ENCODE measurements around the gene ZNF385C. TPM values are rescaled to one million over a fixed set of nuclear protein-coding genes. Genes with fewer than 3 reads are reported as not detected.
A peak's percentile ranks its signal among the peaks of the same experiment; 100 is the strongest.

ZNF385C gene
- polyA plus RNA-seq, 2 donors: 0.12 to 0.24 TPM

DNA sequence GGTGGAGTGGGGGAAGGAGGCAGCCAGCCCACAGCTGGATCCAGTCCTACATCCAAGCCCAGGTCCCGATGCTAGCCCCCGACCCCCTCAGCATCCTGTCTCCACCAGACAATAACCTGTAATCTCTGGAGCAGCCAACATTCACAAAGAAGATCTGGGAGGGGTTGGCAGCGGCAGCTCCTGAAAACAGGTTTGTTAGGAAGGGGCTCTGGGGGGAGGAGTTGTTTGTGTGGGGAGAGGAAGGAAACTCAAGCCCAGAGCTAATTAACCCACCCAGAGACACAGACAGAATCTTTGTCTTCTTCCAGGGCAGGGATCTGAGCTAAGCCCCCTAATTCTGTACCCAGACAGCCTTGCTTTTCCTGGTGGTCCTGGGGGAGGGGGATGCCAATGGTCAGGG lies 43.2 kb downstream of the ZNF385C start:
- WGBS, 2 donors: 22 to 29% methylated on average over 3 of the region's 3 CpGs
- H3K4me3 ChIP-seq (ENCODE audit: low read depth in 1 of 2, low read length in 2 of 2): no peak overlapping the region
- no peaks in the 10 kb centered on the region for H3K4me1 ChIP-seq (ENCODE audit: control insufficient read depth in 2 of 2, insufficient read depth in 2 of 2, low read length in 1 of 2)
- peaks cover 0 to 5% of the 10 kb centered on the region in 2 donors for H3K27me3 ChIP-seq (ENCODE audit: control insufficient read depth in 1 of 2, insufficient read depth in 2 of 2, low read length in 2 of 2)
- no peaks in the 10 kb centered on the region for H3K9me3 ChIP-seq (ENCODE audit: control insufficient read depth in 2 of 2, insufficient read depth in 1 of 2, low read depth in 1 of 2, low read length in 1 of 2)
- no peak overlapping the region for H3K27ac ChIP-seq (ENCODE audit: low read depth in 2 of 2, low read length in 1 of 2)
- H3K36me3 ChIP-seq (ENCODE audit: control insufficient read depth in 2 of 2, insufficient read depth in 2 of 2, low read length in 1 of 2): no peaks in the 10 kb centered on the region

DNA sequence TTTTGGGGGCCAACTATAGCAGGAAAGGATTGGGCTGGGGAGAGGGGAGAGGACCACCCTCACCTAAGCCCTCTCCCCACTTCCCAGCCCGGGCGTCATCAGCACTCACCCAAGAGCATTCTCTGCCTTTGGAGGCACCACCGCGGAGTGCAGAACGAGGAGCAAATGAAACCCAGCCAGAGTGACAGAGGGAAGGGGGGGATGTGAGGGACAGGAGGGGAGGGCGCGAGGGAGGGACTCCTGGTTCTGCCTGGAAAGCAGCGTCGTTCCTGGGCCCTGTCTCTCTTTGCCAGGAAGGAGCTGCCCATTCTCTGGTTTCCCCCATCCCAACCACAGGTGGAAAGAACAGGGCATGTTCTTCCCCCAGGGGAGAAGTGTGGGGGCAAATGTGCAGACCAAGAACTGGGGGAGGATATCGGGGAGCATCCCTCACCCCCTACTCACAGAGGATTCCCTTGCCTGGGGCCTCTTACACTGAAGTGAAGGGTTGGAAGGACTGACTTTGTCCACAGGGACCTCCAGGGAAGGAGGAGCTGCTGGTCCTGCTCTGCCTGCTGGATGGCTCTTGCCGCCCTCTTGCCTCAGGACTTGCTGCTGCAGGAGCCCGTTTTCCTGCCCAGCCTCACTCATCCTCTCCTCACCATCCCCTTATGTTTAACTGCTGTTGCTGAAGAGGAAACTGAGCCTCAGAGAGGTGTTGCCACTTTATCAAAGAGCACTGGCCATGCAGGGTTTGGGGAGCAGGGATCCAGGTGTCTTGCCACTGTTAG lies 44.4 kb downstream of the ZNF385C start:
- Histone ChIP-seq H3K9me3 (ENCODE audit: control insufficient read depth in 2 of 2, insufficient read depth in 1 of 2, low read depth in 1 of 2, low read length in 1 of 2) (no peaks in the 10 kb centered on the region), H3K27ac (ENCODE audit: low read depth in 2 of 2, low read length in 1 of 2) (no peak overlapping the region), H3K27me3 (ENCODE audit: control insufficient read depth in 1 of 2, insufficient read depth in 2 of 2, low read length in 2 of 2) (peaks cover 0 to 5% of the 10 kb centered on the region in 2 donors), H3K36me3 (ENCODE audit: control insufficient read depth in 2 of 2, insufficient read depth in 2 of 2, low read length in 1 of 2) (no peaks in the 10 kb centered on the region), H3K4me3 (ENCODE audit: low read depth in 1 of 2, low read length in 2 of 2) (no peak overlapping the region), H3K4me1 (ENCODE audit: control insufficient read depth in 2 of 2, insufficient read depth in 2 of 2, low read length in 1 of 2) (no peaks in the 10 kb centered on the region)
- WGBS, 2 donors: 39 to 40% methylated on average over 12 of the region's 12 CpGs

DNA sequence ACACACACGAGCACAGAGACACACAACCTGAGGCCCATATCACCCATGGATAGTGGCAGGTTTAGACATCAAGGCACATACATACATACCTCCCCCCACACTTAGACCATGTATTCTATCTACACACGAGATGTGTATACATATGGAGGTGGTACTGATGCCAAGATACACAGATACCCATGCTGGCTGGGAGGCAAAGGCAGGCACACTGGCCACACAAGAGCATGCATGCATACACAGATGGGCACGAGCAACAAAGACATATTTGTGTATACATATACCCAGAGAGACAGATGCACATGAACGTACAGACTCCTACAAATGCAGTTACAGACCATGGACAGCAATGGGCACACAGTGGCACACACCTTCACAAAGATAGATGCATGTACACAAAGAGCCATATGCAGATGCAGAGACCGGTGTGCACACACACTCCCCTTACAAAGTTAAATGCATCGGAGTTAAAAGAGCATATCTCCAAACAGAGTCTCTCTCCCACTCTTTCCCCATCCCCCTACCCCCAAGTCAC lies 45.9 kb downstream of the ZNF385C start:
- no peaks in the 10 kb centered on the region for H3K9me3 ChIP-seq (ENCODE audit: control insufficient read depth in 2 of 2, insufficient read depth in 1 of 2, low read depth in 1 of 2, low read length in 1 of 2)
- H3K4me1 ChIP-seq (ENCODE audit: control insufficient read depth in 2 of 2, insufficient read depth in 2 of 2, low read length in 1 of 2): no peaks in the 10 kb centered on the region
- 76 to 77% methylated on average over 6 of the region's 6 CpGs for WGBS, 2 donors
- H3K4me3 ChIP-seq (ENCODE audit: low read depth in 1 of 2, low read length in 2 of 2): no peak overlapping the region
- H3K27me3 ChIP-seq (ENCODE audit: control insufficient read depth in 1 of 2, insufficient read depth in 2 of 2, low read length in 2 of 2): peaks cover 0 to 5% of the 10 kb centered on the region in 2 donors
- H3K36me3 ChIP-seq (ENCODE audit: control insufficient read depth in 2 of 2, insufficient read depth in 2 of 2, low read length in 1 of 2): no peaks in the 10 kb centered on the region
- H3K27ac ChIP-seq (ENCODE audit: low read depth in 2 of 2, low read length in 1 of 2): no peak overlapping the region

DNA sequence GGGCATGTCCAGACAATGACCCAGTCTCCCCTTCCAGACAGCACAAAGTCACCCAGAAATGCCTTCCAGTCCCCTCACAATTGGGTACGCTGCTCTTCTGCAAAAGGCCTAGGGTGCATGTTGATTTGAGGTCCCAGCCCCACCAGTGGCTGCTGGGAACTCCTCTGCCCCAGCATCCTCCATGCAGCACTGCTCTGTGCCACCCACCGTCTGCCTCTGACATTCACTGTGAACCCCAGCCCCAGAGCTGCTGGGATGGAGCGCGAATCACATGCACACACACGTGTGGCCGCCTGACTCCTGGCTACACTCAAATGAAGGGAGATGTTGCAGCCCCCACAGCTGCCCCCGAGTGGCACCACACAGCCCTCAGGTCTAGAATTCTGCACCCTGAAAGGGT lies 46.6 kb downstream of the ZNF385C start:
- no peaks in the 10 kb centered on the region for H3K9me3 ChIP-seq (ENCODE audit: control insufficient read depth in 2 of 2, insufficient read depth in 1 of 2, low read depth in 1 of 2, low read length in 1 of 2)
- WGBS, 2 donors: 88 to 91% methylated on average over 7 of the region's 7 CpGs
- H3K4me1 ChIP-seq (ENCODE audit: control insufficient read depth in 2 of 2, insufficient read depth in 2 of 2, low read length in 1 of 2): no peaks in the 10 kb centered on the region
- H3K27me3 ChIP-seq (ENCODE audit: control insufficient read depth in 1 of 2, insufficient read depth in 2 of 2, low read length in 2 of 2): peaks cover 0 to 5% of the 10 kb centered on the region in 2 donors
- no peaks in the 10 kb centered on the region for H3K36me3 ChIP-seq (ENCODE audit: control insufficient read depth in 2 of 2, insufficient read depth in 2 of 2, low read length in 1 of 2)
- no peak overlapping the region for H3K27ac ChIP-seq (ENCODE audit: low read depth in 2 of 2, low read length in 1 of 2)
- no peak overlapping the region for H3K4me3 ChIP-seq (ENCODE audit: low read depth in 1 of 2, low read length in 2 of 2)

DNA sequence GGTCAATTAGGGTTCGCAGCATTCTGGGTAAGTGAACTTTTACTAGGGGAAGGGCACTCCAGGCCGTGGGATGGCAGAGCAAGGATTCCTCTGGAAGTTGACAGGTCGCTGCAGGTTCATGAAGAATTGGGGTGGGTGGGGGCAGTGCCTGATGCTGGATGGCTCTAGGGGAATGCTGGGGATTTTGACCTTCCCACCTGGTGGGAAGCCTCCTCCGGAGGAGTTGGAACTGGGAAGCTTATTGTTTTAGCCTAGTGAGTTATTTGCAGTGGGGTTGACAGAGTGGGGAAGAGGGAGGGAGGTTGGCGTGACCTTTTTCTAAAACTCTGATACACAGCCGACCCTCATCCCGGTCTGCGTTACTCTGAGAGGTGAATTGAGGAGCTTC lies 47.3 kb downstream of the ZNF385C start:
- Histone ChIP-seq H3K27ac (ENCODE audit: low read depth in 2 of 2, low read length in 1 of 2) (no peak overlapping the region), H3K36me3 (ENCODE audit: control insufficient read depth in 2 of 2, insufficient read depth in 2 of 2, low read length in 1 of 2) (no peaks in the 10 kb centered on the region), H3K4me3 (ENCODE audit: low read depth in 1 of 2, low read length in 2 of 2) (peak overlapping the region; percentile 38 to 45)

DNA sequence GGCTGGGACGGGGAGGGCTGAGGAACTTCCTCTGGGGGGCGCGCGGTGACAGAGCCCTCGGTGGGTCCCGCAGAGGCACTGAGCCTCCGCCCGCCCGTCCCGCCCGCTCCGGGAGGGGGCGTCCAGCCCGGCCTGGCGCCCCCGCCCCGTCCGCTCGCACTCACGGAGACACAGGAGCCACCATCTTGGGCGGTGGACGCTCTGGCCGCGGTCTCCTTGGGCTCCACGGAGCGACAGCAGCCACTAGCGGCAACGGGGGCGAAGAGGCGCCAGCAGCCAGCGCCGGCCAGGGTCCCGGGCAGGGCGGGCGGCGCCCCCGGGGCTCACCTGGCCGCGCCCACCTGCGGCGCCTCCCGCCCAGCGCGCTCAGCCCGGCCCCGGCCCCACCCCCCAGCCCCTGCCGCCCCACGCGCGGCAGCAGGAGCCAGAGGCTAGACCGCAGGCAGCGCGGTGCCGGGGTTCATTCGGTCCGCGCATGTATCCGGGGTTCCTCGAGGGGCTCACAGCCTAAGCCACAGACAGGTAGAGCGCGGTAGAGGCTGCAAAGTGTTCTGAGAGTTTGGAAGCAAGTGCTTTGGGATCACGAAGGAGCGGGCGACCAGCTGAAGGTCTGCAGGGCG lies 47.8 kb downstream of the ZNF385C start, which contains the start of gene C17orf113:
Gene C17orf113 (minus strand): TSS at position 209 of the 620 bp plus-strand sequence. CDS start 7,225 bp downstream, outside the sequence.
- no peak within 1 kb of the TSS for H3K27ac ChIP-seq (ENCODE audit: low read depth in 2 of 2, low read length in 1 of 2)
- peak within 1 kb of the TSS; percentile 45 to 56 for H3K4me3 ChIP-seq (ENCODE audit: low read depth in 1 of 2, low read length in 2 of 2)
- no peaks in the 10 kb centered on the region for H3K36me3 ChIP-seq (ENCODE audit: control insufficient read depth in 2 of 2, insufficient read depth in 2 of 2, low read length in 1 of 2)
- no peaks in the 10 kb centered on the region for H3K9me3 ChIP-seq (ENCODE audit: control insufficient read depth in 2 of 2, insufficient read depth in 1 of 2, low read depth in 1 of 2, low read length in 1 of 2)
- WGBS, 2 donors: 1% methylated on average over 50 to 65 of the region's 65 CpGs
- peaks cover 0 to 5% of the 10 kb centered on the region in 2 donors for H3K27me3 ChIP-seq (ENCODE audit: control insufficient read depth in 1 of 2, insufficient read depth in 2 of 2, low read length in 2 of 2)
- no peaks in the 10 kb centered on the region for H3K4me1 ChIP-seq (ENCODE audit: control insufficient read depth in 2 of 2, insufficient read depth in 2 of 2, low read length in 1 of 2)

More for the DNA sequence above, 47.3 kb downstream of the ZNF385C start:
- no peaks in the 10 kb centered on the region for H3K4me1 ChIP-seq (ENCODE audit: control insufficient read depth in 2 of 2, insufficient read depth in 2 of 2, low read length in 1 of 2)
- peaks cover 0 to 5% of the 10 kb centered on the region in 2 donors for H3K27me3 ChIP-seq (ENCODE audit: control insufficient read depth in 1 of 2, insufficient read depth in 2 of 2, low read length in 2 of 2)
- WGBS, 2 donors: 50 to 53% methylated on average over 8 of the region's 8 CpGs
- no peaks in the 10 kb centered on the region for H3K9me3 ChIP-seq (ENCODE audit: control insufficient read depth in 2 of 2, insufficient read depth in 1 of 2, low read depth in 1 of 2, low read length in 1 of 2)

DNA sequence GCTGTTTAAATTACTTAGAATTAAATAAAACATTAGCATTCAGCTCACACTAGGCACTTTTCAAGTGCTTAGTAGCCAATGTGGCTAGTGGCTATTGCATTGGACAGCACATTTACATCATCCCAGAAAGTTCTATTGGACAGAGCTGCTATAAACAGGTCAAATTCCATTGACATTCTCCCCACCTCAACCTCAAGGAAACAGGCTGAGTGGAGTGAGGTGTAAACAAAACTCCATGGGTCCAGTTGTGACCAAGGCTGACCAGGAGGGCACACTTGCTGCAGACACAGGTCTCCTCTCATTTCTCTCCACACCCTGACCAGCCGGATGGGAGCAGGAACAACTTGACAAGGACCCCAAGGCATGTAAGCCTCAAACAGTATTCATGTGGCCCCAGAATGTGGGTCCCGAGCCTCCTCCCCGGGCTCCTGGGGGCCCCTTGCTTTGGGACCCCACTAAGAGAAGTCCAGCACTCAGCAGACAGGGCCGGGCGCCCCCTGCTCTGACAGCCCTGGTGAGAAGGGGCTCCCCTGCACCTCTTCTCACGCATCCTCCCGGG lies 48.4 kb downstream of the ZNF385C start:
- Histone ChIP-seq H3K4me1 (ENCODE audit: control insufficient read depth in 2 of 2, insufficient read depth in 2 of 2, low read length in 1 of 2) (no peaks in the 10 kb centered on the region), H3K27ac (ENCODE audit: low read depth in 2 of 2, low read length in 1 of 2) (no peak overlapping the region), H3K36me3 (ENCODE audit: control insufficient read depth in 2 of 2, insufficient read depth in 2 of 2, low read length in 1 of 2) (no peaks in the 10 kb centered on the region), H3K27me3 (ENCODE audit: control insufficient read depth in 1 of 2, insufficient read depth in 2 of 2, low read length in 2 of 2) (peaks cover 0 to 5% of the 10 kb centered on the region in 2 donors), H3K4me3 (ENCODE audit: low read depth in 1 of 2, low read length in 2 of 2) (peak overlapping the region; percentile 45 to 56), H3K9me3 (ENCODE audit: control insufficient read depth in 2 of 2, insufficient read depth in 1 of 2, low read depth in 1 of 2, low read length in 1 of 2) (no peaks in the 10 kb centered on the region)
- WGBS, 2 donors: 0% methylated on average over 6 to 7 of the region's 7 CpGs

DNA sequence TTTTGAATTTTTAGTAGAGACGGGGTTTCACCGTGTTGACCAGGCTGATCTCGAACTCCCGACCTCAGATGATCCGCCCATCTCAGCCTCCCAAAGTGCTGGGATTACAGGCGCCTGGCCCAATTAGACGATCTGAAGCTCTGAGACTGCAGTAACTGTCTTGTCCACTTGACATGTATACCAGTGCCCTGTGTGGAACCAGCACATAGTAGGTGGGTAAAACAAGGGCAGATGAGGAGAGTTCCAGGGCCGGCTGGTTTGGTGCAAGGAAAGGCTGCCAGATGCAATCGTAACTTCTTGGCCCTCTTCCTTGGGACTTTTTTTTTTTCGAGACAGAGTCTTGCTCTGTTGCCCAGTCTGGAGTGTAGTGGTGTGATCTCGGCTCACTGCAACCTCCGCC lies 50.9 kb downstream of the ZNF385C start:
- 86 to 88% methylated on average over 12 of the region's 12 CpGs for WGBS, 2 donors
- H3K4me1 ChIP-seq (ENCODE audit: control insufficient read depth in 2 of 2, insufficient read depth in 2 of 2, low read length in 1 of 2): no peaks in the 10 kb centered on the region
- H3K36me3 ChIP-seq (ENCODE audit: control insufficient read depth in 2 of 2, insufficient read depth in 2 of 2, low read length in 1 of 2): no peaks in the 10 kb centered on the region
- no peaks in the 10 kb centered on the region for H3K9me3 ChIP-seq (ENCODE audit: control insufficient read depth in 2 of 2, insufficient read depth in 1 of 2, low read depth in 1 of 2, low read length in 1 of 2)
- H3K27ac ChIP-seq (ENCODE audit: low read depth in 2 of 2, low read length in 1 of 2): no peak overlapping the region
- no peak overlapping the region for H3K4me3 ChIP-seq (ENCODE audit: low read depth in 1 of 2, low read length in 2 of 2)
- H3K27me3 ChIP-seq (ENCODE audit: control insufficient read depth in 1 of 2, insufficient read depth in 2 of 2, low read length in 2 of 2): no peaks in the 10 kb centered on the region

DNA sequence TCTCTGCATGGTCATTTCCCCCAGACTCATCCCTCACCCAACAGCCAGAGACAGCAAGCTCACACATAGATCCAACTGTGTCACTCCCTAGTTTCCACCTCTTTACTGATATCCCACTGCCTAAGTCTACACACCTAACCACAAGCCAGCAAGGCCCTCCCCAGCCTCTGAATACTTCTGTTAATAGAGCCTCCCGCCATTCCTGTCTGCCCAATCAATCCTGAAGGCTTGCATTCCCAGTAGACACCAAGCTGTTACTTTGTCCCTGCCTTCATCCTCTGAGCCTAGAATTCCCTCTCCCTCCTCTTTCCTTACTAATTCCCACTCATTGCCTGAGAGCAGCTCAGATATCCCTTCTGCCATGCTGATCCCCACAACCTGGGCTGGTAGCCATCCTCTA lies 52.6 kb downstream of the ZNF385C start:
- H3K27me3 ChIP-seq (ENCODE audit: control insufficient read depth in 1 of 2, insufficient read depth in 2 of 2, low read length in 2 of 2): no peaks in the 10 kb centered on the region
- WGBS, 2 donors: 75 to 89% methylated on average over 1 of the region's 1 CpG
- H3K36me3 ChIP-seq (ENCODE audit: control insufficient read depth in 2 of 2, insufficient read depth in 2 of 2, low read length in 1 of 2): no peaks in the 10 kb centered on the region
- H3K27ac ChIP-seq (ENCODE audit: low read depth in 2 of 2, low read length in 1 of 2): no peak overlapping the region
- no peaks in the 10 kb centered on the region for H3K9me3 ChIP-seq (ENCODE audit: control insufficient read depth in 2 of 2, insufficient read depth in 1 of 2, low read depth in 1 of 2, low read length in 1 of 2)
- no peak overlapping the region for H3K4me3 ChIP-seq (ENCODE audit: low read depth in 1 of 2, low read length in 2 of 2)
- no peaks in the 10 kb centered on the region for H3K4me1 ChIP-seq (ENCODE audit: control insufficient read depth in 2 of 2, insufficient read depth in 2 of 2, low read length in 1 of 2)

All from esophagus (tissue), 2 donors.